Stomach (tissue), 4 donors: ENCODE results near the gene RBMS3.

Experiments used
- POLR2AphosphoS5 ChIP-seq, 3 donors: sonication (generic); formaldehyde crosslinking; IDR thresholded peaks; one replicate each; pipeline ENCODE4 v1.6.1; 2016; ENCODE audit warnings: antibody characterized with exemption in 3 of 3
- TF ChIP-seq, protein P1 (sequence below), 7 experiments: fragments of 450-650 bp in 4 of 7; fragments of 200-600 bp in 3 of 7; sonication (generic) in 3 of 7; IDR thresholded peaks; one replicate each; pipeline ENCODE4 v1.5.1; 2016 to 2019; ENCODE audit warnings: antibody characterized with exemption in 7 of 7, control low read depth in 2 of 7, mild to moderate bottlenecking in 1 of 7

GRCh38 chr3:30042274-30042859 is 761.5 kb downstream of the RBMS3 start:
- TF ChIP-seq, protein P1, sequence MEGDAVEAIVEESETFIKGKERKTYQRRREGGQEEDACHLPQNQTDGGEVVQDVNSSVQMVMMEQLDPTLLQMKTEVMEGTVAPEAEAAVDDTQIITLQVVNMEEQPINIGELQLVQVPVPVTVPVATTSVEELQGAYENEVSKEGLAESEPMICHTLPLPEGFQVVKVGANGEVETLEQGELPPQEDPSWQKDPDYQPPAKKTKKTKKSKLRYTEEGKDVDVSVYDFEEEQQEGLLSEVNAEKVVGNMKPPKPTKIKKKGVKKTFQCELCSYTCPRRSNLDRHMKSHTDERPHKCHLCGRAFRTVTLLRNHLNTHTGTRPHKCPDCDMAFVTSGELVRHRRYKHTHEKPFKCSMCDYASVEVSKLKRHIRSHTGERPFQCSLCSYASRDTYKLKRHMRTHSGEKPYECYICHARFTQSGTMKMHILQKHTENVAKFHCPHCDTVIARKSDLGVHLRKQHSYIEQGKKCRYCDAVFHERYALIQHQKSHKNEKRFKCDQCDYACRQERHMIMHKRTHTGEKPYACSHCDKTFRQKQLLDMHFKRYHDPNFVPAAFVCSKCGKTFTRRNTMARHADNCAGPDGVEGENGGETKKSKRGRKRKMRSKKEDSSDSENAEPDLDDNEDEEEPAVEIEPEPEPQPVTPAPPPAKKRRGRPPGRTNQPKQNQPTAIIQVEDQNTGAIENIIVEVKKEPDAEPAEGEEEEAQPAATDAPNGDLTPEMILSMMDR (IDR thresholded peaks at IDR 0.05) = peak in 4 of 7 experiments; percentile 22 to 74 (median 54)
- no peak for TF ChIP-seq POLR2AphosphoS5 (IDR thresholded peaks at IDR 0.05)
